NT2/D1 (cell line): ENCODE measurements around the gene KLHL12.
A peak's percentile ranks its signal among the peaks of the same experiment; 100 is the strongest.
"Not testable (repeated sequence)": the region's sequence is repeated elsewhere in the genome, so short reads cannot be mapped to it uniquely, and the experiment has no call there.

Experiments used
- DNase-seq: peaks from one replicate; pipeline ENCODE4 v3.0.0-alpha.2; 2011; ENCODE audit warnings: low read depth, low spot score
- H3K27me3 ChIP-seq: 2 replicates; pipeline ENCODE4 v1.6.0; 2011; ENCODE audit warnings: mild to moderate bottlenecking; ENCODE audit not compliant: insufficient read length, insufficient read depth
- H3K36me3 ChIP-seq: 2 replicates; pipeline ENCODE4 v1.6.1; 2011; ENCODE audit warnings: mild to moderate bottlenecking, low read length, mixed read lengths; ENCODE audit not compliant: insufficient read depth, insufficient read length
- H3K4me1 ChIP-seq: 2 replicates; pipeline ENCODE4 v1.5.1; 2011; ENCODE audit not compliant: insufficient read depth, insufficient read length
- H3K4me3 ChIP-seq: 2 replicates; pipeline ENCODE4 v1.5.1; 2011; ENCODE audit warnings: low read depth; ENCODE audit not compliant: insufficient read length
- H3K9ac ChIP-seq: 2 replicates; pipeline ENCODE4 v1.6.0; 2011; ENCODE audit warnings: low read depth; ENCODE audit not compliant: insufficient read length
- H3K9me3 ChIP-seq: 2 replicates; pipeline ENCODE4 v1.5.1; 2011; ENCODE audit warnings: mild to moderate bottlenecking, low read length; ENCODE audit not compliant: insufficient read depth
- SUZ12 ChIP-seq: IDR thresholded peaks from 2 replicates; pipeline ENCODE4 v1.6.1; 2011; ENCODE audit not compliant: insufficient read length, insufficient read depth; ENCODE audit errors: extremely low read depth
- YY1 ChIP-seq: IDR thresholded peaks from 2 replicates; pipeline ENCODE4 v1.6.1; 2011; ENCODE audit not compliant: insufficient read length, insufficient read depth
- ZNF274 ChIP-seq: IDR thresholded peaks from 2 replicates; pipeline ENCODE4 v1.6.1; 2011; ENCODE audit warnings: mild to moderate bottlenecking, low read depth, low read length

KLHL12 gene

GRCh38 chr1:202905331-202905730, 21.7 kb downstream of the KLHL12 start:
- Histone ChIP-seq H3K9me3 (no peaks in the 10 kb centered on the region), H3K36me3 (peaks cover 69% of the 10 kb centered on the region)
- TF ChIP-seq YY1 (no peak), ZNF274 (no peak), SUZ12 (no peak)

GRCh38 chr1:202903808-202904207, 23.2 kb downstream of the KLHL12 start:
- H3K4me1 ChIP-seq, H3K27me3 ChIP-seq, H3K4me3 ChIP-seq, H3K9ac ChIP-seq, H3K9me3 ChIP-seq, DNase-seq: not testable (repeated sequence)
- peaks cover 60% of the 10 kb centered on the region for H3K36me3 ChIP-seq

More at GRCh38 chr1:202905331-202905730, 21.7 kb downstream of the KLHL12 start:
- H3K4me1 ChIP-seq, result no peaks in the 10 kb centered on the region
- H3K9ac ChIP-seq, result no peak overlapping the region
- no peaks in the 10 kb centered on the region for H3K27me3 ChIP-seq
- no peak for DNase-seq
- no peak overlapping the region for H3K4me3 ChIP-seq

- no peak for DNase-seq
- Histone ChIP-seq H3K4me3 (no peak overlapping the region), H3K27me3 (no peaks in the 10 kb centered on the region), H3K36me3 (peaks cover 57% of the 10 kb centered on the region), H3K9ac (no peak overlapping the region), H3K4me1 (no peaks in the 10 kb centered on the region), H3K9me3 (no peaks in the 10 kb centered on the region)
- no peak for TF ChIP-seq YY1
Observed at GRCh38 chr1:202901555-202901954, 25.5 kb downstream of the KLHL12 start.

- TF ChIP-seq SUZ12, result no peak
Observed at GRCh38 chr1:202892501-202892900, 34.5 kb downstream of the KLHL12 start.

GRCh38 chr1:202890392-202890791, 36.6 kb downstream of the KLHL12 start:
- no peaks in the 10 kb centered on the region for H3K27me3 ChIP-seq
- no peak overlapping the region for H3K4me3 ChIP-seq
- peaks cover 51% of the 10 kb centered on the region for H3K36me3 ChIP-seq
- no peak for DNase-seq
- TF ChIP-seq YY1, result no peak
- TF ChIP-seq ZNF274, result no peak
- no peak for TF ChIP-seq SUZ12
- no peak overlapping the region for H3K9ac ChIP-seq
- H3K4me1 ChIP-seq, result no peaks in the 10 kb centered on the region
- no peaks in the 10 kb centered on the region for H3K9me3 ChIP-seq

More at GRCh38 chr1:202892501-202892900, 34.5 kb downstream of the KLHL12 start:
- peaks cover 71% of the 10 kb centered on the region for H3K36me3 ChIP-seq
- H3K4me3 ChIP-seq, result no peak overlapping the region
- no peaks in the 10 kb centered on the region for H3K4me1 ChIP-seq
- DNase-seq, result no peak
- H3K9ac ChIP-seq, result no peak overlapping the region
- no peaks in the 10 kb centered on the region for H3K9me3 ChIP-seq
- no peaks in the 10 kb centered on the region for H3K27me3 ChIP-seq

GRCh38 chr1:202888531-202889360, 38.3 kb downstream of the KLHL12 start, which contains the start of gene RABIF:
Gene RABIF (minus strand): TSS chr1:202889149. CDS start chr1:202889098, 51 bp downstream.
- peak within 1 kb of the TSS; percentile 78 for H3K4me3 ChIP-seq
- peaks cover 40% of the 10 kb centered on the region for H3K36me3 ChIP-seq
- peak within 1 kb of the TSS; percentile 96 for H3K9ac ChIP-seq
- H3K4me1 ChIP-seq, result no peaks in the 10 kb centered on the region
- no peaks in the 10 kb centered on the region for H3K27me3 ChIP-seq
- TF ChIP-seq YY1 (peak; percentile 11), ZNF274 (no peak)
- DNase-seq, result peak; percentile 97
- H3K9me3 ChIP-seq, result no peaks in the 10 kb centered on the region

GRCh38 chr1:202888221-202888530, 38.9 kb downstream of the KLHL12 start:
- DNase-seq, result no peak
- Histone ChIP-seq H3K4me1 (no peaks in the 10 kb centered on the region), H3K4me3 (peak overlapping the region; percentile 78)

GRCh38 chr1:202880961-202881460, 46.0 kb downstream of the KLHL12 start:
- Histone ChIP-seq H3K9me3 (no peaks in the 10 kb centered on the region), H3K4me3 (no peak overlapping the region), H3K36me3 (peaks cover 37% of the 10 kb centered on the region), H3K9ac (no peak overlapping the region), H3K4me1 (no peaks in the 10 kb centered on the region), H3K27me3 (no peaks in the 10 kb centered on the region)
- no peak for DNase-seq
- TF ChIP-seq SUZ12, result no peak
- no peak for TF ChIP-seq ZNF274
- no peak for TF ChIP-seq YY1

More at GRCh38 chr1:202888221-202888530, 38.9 kb downstream of the KLHL12 start:
- Histone ChIP-seq H3K36me3 (peaks cover 34% of the 10 kb centered on the region), H3K27me3 (no peaks in the 10 kb centered on the region), H3K9ac (peak overlapping the region; percentile 96), H3K9me3 (no peaks in the 10 kb centered on the region)
- TF ChIP-seq ZNF274 (no peak), YY1 (no peak), SUZ12 (no peak)
